IMR-90 (cell line): ENCODE data around the gene POLR2C. TPM values are rescaled to one million over a fixed set of nuclear protein-coding genes. Genes with fewer than 3 reads are reported as not detected.

ENCODE experiments used
- ATAC-seq: fragments of 200-7000 bp; cut with Tn5 transposase; 2 replicates; pipeline ENCODE4 v1.9.1; 2020; ENCODE audit warnings: low read depth, mild to moderate bottlenecking, moderate library complexity
- BruUV-seq: library from RNA; stranded (reverse); fragments of 400-500 nt; replicated peaks from 2 replicates; lab custom pipeline; 2021; lab: Mats Ljungman, UMichigan
- CTCF ChIA-PET: fragments of 300-600 bp; formaldehyde crosslinking; extraction: SDS; loops from one replicate; lab custom pipeline; 2021; ENCODE audit warnings: antibody characterized with exemption; lab: Yijun Ruan, JAX
- POLR2A ChIA-PET: fragments of 300-600 bp; sonication (Branson Sonifier 250); formaldehyde crosslinking; loops from one replicate; lab custom pipeline; 2022; ENCODE audit warnings: antibody characterized with exemption; ENCODE audit not compliant: unreplicated experiment; lab: Charles Lee
- DNase-seq: peaks from one replicate; pipeline ENCODE4 v3.0.0; 2013
- H2AFZ ChIP-seq: replicated peaks from 2 replicates; pipeline ENCODE3; 2013; ENCODE audit warnings: low read length, mild to moderate bottlenecking; ENCODE audit not compliant: poor library complexity
- H2AK5ac ChIP-seq: 2 replicates; pipeline ENCODE4 v1.6.1; 2013; ENCODE audit warnings: low read depth, low read length, inconsistent platforms
- H2AK9ac ChIP-seq: replicated peaks from 2 replicates; pipeline ENCODE3; 2013; ENCODE audit warnings: mild to moderate bottlenecking, low read depth, low read length, moderate library complexity; ENCODE audit not compliant: poor library complexity
- H2BK120ac ChIP-seq: 2 replicates; pipeline ENCODE4 v1.6.1; 2013; ENCODE audit warnings: low read depth, low read length, inconsistent platforms
- H2BK15ac ChIP-seq: 3 replicates; pipeline ENCODE4 v1.6.1; 2013; ENCODE audit warnings: low read depth, low read length, inconsistent platforms
- H2BK20ac ChIP-seq: 2 replicates; pipeline ENCODE4 v1.6.1; 2013; ENCODE audit warnings: low read depth, mild to moderate bottlenecking, inconsistent platforms, low read length, moderate library complexity
- H2BK5ac ChIP-seq: 2 replicates; pipeline ENCODE4 v1.6.1; 2013; ENCODE audit warnings: mild to moderate bottlenecking, low read depth, low read length, inconsistent platforms; ENCODE audit not compliant: poor library complexity, severe bottlenecking
- H3K14ac ChIP-seq: replicated peaks from 2 replicates; pipeline ENCODE4 v1.6.1; 2013; ENCODE audit warnings: low read depth, low read length, inconsistent platforms
- H3K18ac ChIP-seq: 2 replicates; pipeline ENCODE4 v1.6.1; 2013; ENCODE audit warnings: low read depth, low read length, control low read depth
- H3K23ac ChIP-seq: 2 replicates; pipeline ENCODE4 v1.6.1; 2013; ENCODE audit warnings: low read depth, low read length, inconsistent platforms
- H3K27ac ChIP-seq: 2 replicates; pipeline ENCODE4 v1.5.1; 2013; ENCODE audit warnings: mild to moderate bottlenecking, control low read depth, low read length; ENCODE audit not compliant: insufficient read depth
- H3K27me3 ChIP-seq: 2 replicates; pipeline ENCODE4 v1.6.1; 2013; ENCODE audit warnings: low read length; ENCODE audit not compliant: control insufficient read depth, insufficient read depth
- H3K36me3 ChIP-seq: 2 replicates; pipeline ENCODE4 v1.6.1; 2013; ENCODE audit warnings: low read length, mixed read lengths; ENCODE audit not compliant: control insufficient read depth, insufficient read depth
- H3K4ac ChIP-seq: 2 replicates; pipeline ENCODE4 v1.6.1; 2013; ENCODE audit warnings: low read depth, low read length, inconsistent platforms
- H3K4me1 ChIP-seq: 2 replicates; pipeline ENCODE4 v1.6.1; 2013; ENCODE audit warnings: low read length, mixed read lengths; ENCODE audit not compliant: control insufficient read depth, insufficient read depth
- H3K4me2 ChIP-seq: 2 replicates; pipeline ENCODE4 v1.6.1; 2013; ENCODE audit warnings: low read depth, mild to moderate bottlenecking, control low read depth, low read length, moderate library complexity
- H3K4me3 ChIP-seq: 2 replicates; pipeline ENCODE4 v1.5.1; 2013; ENCODE audit warnings: low read depth, mild to moderate bottlenecking, control low read depth, low read length, moderate library complexity; ENCODE audit not compliant: insufficient read depth
- H3K56ac ChIP-seq: 2 replicates; pipeline ENCODE4 v1.6.1; 2013; ENCODE audit warnings: low read length, inconsistent platforms; ENCODE audit not compliant: insufficient read depth; ENCODE audit errors: extremely low read depth
- H3K79me1 ChIP-seq, 2 experiments: 2 replicates each; pipeline ENCODE4 v1.6.1; 2013; ENCODE audit warnings: low read length in 2 of 2, inconsistent platforms in 1 of 2, low read depth in 1 of 2
- H3K9ac ChIP-seq: 2 replicates; pipeline ENCODE4 v1.6.1; 2013; ENCODE audit warnings: low read depth, low read length, control low read depth
- H3K9me1 ChIP-seq: 2 replicates; pipeline ENCODE4 v1.6.1; 2013; ENCODE audit warnings: low read length, inconsistent platforms; ENCODE audit not compliant: insufficient read depth
- H3K9me3 ChIP-seq: 2 replicates; pipeline ENCODE4 v1.6.1; 2013; ENCODE audit warnings: low read length; ENCODE audit not compliant: control insufficient read depth, insufficient read depth
- H4K20me1 ChIP-seq: 2 replicates; pipeline ENCODE4 v1.6.1; 2013; ENCODE audit warnings: low read length, inconsistent platforms; ENCODE audit not compliant: insufficient read depth
- H4K5ac ChIP-seq: 2 replicates; pipeline ENCODE4 v1.6.1; 2013; ENCODE audit warnings: mild to moderate bottlenecking, low read depth, low read length, control low read depth
- H4K8ac ChIP-seq, 2 experiments: 2 replicates each; pipeline ENCODE4 v1.6.1; 2013; ENCODE audit warnings: low read depth in 2 of 2, low read length in 2 of 2, control low read depth in 1 of 2, inconsistent platforms in 1 of 2
- H4K91ac ChIP-seq: 2 replicates; pipeline ENCODE4 v1.6.1; 2013; ENCODE audit warnings: low read depth, low read length, inconsistent platforms; ENCODE audit not compliant: insufficient read depth
- MAFK ChIP-seq: IDR thresholded peaks from 2 replicates; pipeline ENCODE4 v1.6.1; 2012; ENCODE audit warnings: low read depth, low read length, improper control_type of control experiment
- MXI1 ChIP-seq: IDR thresholded peaks from 2 replicates; pipeline ENCODE4 v1.6.1; 2012; ENCODE audit warnings: low read depth, mild to moderate bottlenecking, low read length, moderate library complexity, borderline replicate concordance
- RFX5 ChIP-seq: IDR thresholded peaks from 2 replicates; pipeline ENCODE4 v1.8.0; 2012; ENCODE audit warnings: low read depth, mild to moderate bottlenecking, low read length, moderate library complexity
- WGBS, 2 experiments: methylation state at CpG; one replicate each; pipeline versions ENCODE4 v1.1.5 to v1.1.7; 2013; ENCODE audit warnings: missing lambda C conversion rate in 2 of 2; ENCODE audit not compliant: insufficient read length in 1 of 2; ENCODE audit errors: extremely low coverage in 2 of 2; 5-methylcytosine and 5-hydroxymethylcytosine counted together
- dilution Hi-C: fragments of 300-500 bp; cut with HindIII; formaldehyde crosslinking; loops from one replicate; pipeline ENCODE4 v1.14.3; 2018; ENCODE audit warnings: low sequenced_read_pairs; ENCODE audit not compliant: unreplicated experiment
- in situ Hi-C: fragments of 300-500 bp; cut with MboI; formaldehyde crosslinking; loops from 3 replicates; pipeline ENCODE4 v1.14.3; 2019; ENCODE audit warnings: low sequenced_read_pairs, inconsistent platforms, mixed read lengths
- intact Hi-C: fragments of 100-400 bp; cut with micrococcal nuclease; formaldehyde crosslinking; loops from 2 replicates; pipeline ENCODE4 v1.10.0; 2022
- polyA plus RNA-seq, 3 experiments: library from polyadenylated mRNA; depleted of rRNA; stranded (reverse); fragments of >200 nt; gene quantifications; 2 replicates each; pipeline ENCODE4 v1.2.3, GENCODE V29; 2012; ENCODE audit warnings: low replicate concordance in 1 of 3
- total RNA-seq: library from RNA; depleted of rRNA; stranded (reverse); fragments of >200 nt; gene quantifications from 2 replicates; pipeline ENCODE4 v1.2.3, GENCODE V29; 2012

POLR2C gene
- total and polyA plus RNA-seq, 2 of the 4 experiments (the other 2 are of a cell fraction) = 137 to 340 TPM

DNA sequence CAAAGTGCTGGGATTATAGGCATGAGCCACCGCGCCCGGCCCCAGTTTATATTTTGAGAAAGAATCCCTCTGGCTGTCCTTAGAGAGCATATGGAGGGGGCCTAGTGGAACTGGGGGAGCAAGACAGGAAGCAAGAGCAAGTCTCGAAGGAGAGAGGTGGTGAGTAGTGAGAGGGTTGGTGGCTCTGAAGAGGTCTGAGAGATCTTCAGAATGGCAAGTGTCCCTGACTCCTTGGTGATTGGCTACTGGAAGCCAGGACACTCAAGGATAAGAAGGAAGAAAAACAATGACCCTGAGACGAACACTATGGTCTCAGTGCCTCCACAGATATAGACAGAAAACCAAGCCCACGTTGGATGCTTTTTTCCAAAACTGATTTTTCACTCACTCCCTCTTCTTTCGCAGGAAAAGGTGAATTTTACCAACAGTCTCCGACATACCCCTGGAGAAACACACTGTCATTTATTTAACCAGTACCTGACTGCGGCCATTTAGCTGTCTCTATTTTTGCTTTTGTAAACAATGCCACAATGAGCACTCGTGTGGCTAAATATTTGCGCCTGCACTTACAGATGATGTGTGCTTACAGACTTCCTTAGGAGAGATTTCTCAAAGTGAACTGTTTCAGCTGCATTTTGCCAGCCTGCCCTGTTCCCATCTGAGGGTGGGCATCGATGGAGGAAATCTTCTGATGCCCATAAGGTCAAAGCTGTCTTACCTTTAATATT, 39.7 kb downstream of the POLR2C start:
- Histone ChIP-seq H2BK5ac (no peak overlapping the region), H4K8ac (no peak overlapping the region), H3K14ac (no peak overlapping the region), H3K4me1 (no peaks in the 10 kb centered on the region), H2AFZ (no peak overlapping the region), H3K4ac (no peak overlapping the region), H2BK15ac (no peak overlapping the region), H3K4me2 (no peak overlapping the region), H2AK5ac (no peak overlapping the region), H3K9me3 (no peaks in the 10 kb centered on the region), H3K56ac (no peak overlapping the region), H3K23ac (no peak overlapping the region), H3K9ac (no peak overlapping the region), H3K27ac (no peak overlapping the region), H2BK20ac (no peak overlapping the region), H2BK120ac (no peak overlapping the region), H3K79me1 (no peaks in the 10 kb centered on the region), H3K18ac (no peak overlapping the region), H2AK9ac (no peak overlapping the region), H4K5ac (no peak overlapping the region), H3K4me3 (no peak overlapping the region), H3K27me3 (peaks cover 66% of the 10 kb centered on the region), H3K9me1 (no peaks in the 10 kb centered on the region), H4K91ac (no peak overlapping the region), H4K20me1 (no peaks in the 10 kb centered on the region), H3K36me3 (no peaks in the 10 kb centered on the region)
- ATAC-seq (no peak), DNase-seq (no peak)
- in situ Hi-C loops = no loop called here
- dilution Hi-C loops = no loop called here
- WGBS, 2 experiments = 70% methylated on average over 2 of the region's 12 CpGs; no CpG with 5 or more reads in 1 of the 2 experiments
- TF ChIP-seq MAFK = no peak
- no peak for TF ChIP-seq RFX5
- no peak for TF ChIP-seq MXI1
- CTCF ChIA-PET = no interaction called here
- intact Hi-C loops = no loop called here
- POLR2A ChIA-PET = no interaction called here
- BruUV-seq = no TSS peak
